Cerebellar cortex (tissue), 1 donor: ENCODE data around the gene FBXO36.
A peak's percentile ranks its signal among the peaks of the same experiment; 100 is the strongest.
"Not testable (repeated sequence)": the region's sequence is repeated elsewhere in the genome, so short reads cannot be mapped to it uniquely, and the experiment has no call there.

Experiments used
- DNase-seq: peaks from one replicate; pipeline ENCODE4 v3.0.0-alpha.2; 2015; ENCODE audit warnings: low spot score

FBXO36 gene

DNA sequence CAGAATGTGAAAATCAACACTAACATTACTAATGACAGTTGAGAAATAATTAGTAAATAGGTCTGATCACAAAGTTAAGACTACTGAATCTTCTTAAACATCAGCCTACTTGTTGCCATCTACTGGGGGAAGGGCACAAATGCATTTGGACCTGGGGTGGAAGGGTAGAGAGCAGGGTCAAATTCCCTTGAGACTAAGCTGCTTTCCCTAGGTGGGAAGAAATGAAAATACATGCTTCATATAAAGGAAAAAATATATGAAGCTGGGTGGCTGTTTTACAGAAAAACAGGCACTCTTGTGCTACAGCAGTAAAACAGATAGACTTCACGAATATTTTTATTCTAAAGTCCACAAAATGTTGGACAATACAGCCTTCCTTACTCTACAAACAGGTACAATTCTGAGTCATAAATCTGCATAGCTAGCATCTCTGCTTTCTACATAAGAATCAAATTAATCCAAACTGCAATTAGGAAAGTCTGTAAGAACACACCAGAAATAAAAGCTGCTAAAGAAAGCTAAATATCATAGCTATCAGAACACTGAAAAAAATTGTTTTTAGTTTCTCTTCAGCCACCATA lies 11.4 kb upstream of the FBXO36 start:
- DNase-seq, result peak; percentile 20

DNA sequence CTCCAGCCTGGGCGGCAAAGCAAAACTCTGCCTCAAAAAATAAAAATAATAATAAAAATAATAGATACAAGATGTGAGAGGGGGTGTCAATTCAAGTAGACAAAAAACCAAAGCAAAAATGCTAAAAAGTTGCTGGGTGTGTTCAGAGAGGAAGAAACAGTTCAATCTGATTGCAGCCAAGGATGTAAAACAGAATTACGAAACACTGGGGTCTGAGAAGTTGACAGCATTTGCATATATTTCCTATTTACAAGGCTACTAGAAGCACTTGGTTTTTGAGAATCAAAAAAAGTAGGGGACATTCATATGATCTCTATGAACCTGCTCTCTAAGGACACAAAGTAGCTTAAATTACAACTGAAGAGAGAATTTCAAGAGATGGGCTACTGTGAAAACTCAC lies 8.1 kb upstream of the FBXO36 start:
- no peak for DNase-seq

DNA sequence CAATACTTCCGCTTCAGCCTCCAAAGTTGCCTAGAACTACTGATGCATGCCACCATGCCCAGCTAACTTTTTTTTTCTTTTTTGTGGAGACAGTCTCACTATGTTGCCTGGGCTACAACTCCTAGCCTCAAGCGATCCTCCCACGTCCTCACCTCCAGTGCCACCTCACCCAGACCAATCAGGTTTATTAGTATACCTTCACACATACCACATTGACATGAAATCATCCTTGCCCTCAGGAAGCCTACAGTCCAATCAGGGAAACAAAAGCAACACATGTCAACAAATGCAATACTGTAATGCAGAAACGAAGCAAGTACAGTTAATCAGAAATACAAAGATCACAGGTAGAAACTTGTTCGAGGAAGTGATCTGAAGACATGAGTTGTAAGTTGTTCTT lies 4.5 kb upstream of the FBXO36 start:
- no peak for DNase-seq

DNA sequence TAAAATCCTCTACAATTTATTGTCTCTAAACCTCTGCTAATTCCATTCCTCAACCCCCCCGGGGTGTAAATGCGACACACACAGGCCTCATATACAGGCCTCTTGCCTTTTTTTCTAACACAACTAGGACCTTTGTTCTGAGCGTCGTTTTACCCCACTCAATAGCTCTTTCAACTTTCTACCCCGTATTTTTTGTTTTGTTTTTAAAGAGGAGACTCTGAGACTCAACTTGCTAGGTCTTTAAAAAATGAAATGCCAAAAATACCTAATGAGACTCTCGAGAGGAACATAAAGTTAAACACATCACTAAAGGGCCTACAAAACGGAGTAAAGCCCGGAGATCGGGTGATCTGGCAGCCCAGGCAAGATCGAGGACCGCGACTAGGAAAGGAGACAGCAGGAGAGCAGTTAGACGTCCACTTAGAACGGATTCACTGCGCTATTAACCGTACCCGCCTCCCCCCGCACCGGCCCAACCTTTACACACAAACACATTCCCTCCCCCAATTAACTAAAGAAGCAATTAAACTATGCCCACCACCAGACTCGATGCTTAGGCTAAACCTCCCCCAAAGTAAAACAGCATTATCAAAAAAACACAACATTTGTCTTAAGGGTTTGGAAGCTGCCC lies 2.2 kb upstream of the FBXO36 start:
- DNase-seq, result peak; percentile 24

DNA sequence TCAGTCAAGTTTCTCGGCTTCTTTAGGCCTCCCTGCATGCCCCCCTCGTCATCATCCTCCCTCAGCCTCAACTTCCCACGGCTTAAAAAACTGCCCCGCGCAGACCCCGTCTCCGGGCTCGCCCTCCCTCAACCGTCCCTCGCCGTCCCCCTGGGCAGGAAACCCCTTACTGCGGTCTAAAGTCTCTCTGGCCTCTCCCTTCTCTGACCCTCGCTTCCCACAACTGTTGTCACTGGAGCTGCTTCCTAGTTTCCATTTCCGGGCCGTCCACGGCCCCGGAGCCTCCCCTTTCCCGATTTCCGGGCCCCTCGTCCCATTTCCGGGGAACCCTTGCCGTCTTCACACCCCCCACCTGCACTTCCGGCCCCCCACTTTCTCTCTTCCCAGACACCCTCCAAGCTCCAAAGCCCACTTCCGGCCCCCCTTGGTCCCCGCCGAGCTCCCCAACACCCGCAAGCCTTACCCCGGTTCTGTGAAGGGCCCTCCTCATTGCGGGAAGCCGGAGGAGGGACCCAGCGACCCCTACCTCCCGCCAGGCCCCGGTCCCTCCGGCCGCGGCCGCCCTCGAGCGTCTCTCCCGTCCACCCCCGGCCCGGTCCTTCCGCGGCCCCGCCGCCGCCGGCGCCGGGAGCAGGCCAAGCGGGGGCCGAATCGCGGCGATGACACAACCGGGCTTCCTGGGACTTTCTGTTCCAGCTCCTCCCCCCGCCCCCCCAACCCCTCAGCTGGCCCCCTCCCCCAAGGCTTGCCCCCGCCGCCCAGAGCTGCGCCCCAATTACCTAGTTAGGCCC lies 1.0 kb upstream of the FBXO36 start:
- DNase-seq, result peak; percentile 66

DNA sequence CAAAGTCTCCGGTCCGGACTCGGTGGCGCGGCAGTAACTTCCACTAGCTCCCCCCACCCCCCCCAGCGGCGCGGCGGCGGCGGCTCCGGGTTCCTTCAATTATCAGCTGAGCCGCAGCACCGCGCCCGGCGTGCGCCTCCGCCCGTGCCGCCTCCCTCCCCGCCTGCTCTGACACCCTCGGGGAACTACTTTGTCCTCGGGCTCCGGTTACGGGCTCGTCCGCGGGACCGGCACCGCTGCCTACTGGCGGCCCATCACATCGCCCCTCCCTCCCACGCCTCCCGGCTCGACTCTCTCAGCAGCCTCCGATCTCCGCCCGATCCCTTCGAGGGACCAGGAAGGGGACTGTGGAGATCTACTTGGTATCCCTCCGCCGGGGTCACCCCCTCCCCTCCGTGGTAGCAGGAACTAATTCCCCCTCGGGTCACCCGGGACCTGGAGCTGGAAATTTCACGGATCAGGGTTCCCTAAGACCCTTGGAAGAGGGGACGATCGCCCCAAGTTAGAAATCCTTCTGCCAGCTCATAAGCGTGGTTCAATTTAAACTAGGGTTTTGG lies 333 bp upstream of the FBXO36 start, which contains the start of gene TRIP12:
Gene TRIP12 (minus strand): TSS at position 118 of the 557 bp plus-strand sequence. CDS start 41,930 bp downstream, outside the sequence.
- DNase-seq, result peak; percentile 92

DNA sequence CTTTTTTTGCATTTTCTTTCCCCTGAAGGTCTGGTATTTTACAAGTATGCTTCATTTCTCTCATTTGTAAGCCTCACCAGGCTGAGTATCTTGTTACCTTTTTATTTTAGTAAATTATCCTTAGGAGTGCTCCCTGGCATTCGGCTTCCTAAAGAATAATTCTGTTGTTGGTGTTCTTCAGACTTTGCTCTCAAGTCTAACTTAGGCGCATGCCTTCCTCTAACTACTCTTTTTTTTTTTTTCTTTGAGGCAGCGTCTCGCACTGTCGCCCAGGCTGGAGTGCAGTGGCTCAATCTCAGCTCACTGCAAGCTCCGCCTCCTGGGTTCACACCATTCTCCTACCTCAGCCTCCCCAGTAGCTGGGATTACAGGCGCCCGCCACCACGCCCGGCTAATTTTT lies 2.2 kb downstream of the FBXO36 start:
- DNase-seq, result not testable (repeated sequence)

DNA sequence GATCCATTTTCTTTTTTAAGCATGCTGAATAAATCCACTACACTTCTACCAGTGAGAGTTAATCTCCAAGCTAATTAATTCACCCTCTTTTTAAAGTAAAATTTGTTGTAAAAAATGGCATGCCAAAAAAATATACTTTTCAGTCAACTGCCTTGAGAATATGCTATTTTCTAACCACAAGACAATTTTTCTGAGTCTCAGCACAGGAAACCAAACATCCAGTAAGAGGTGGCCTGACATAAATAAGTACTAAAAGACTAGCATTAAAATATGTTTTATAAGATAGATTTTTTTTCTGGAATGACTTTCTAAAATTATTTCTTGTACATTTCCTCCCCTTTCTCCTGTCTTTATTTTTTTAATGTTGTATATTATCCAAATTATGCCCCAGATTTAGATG lies 2.9 kb downstream of the FBXO36 start:
- no peak for DNase-seq

DNA sequence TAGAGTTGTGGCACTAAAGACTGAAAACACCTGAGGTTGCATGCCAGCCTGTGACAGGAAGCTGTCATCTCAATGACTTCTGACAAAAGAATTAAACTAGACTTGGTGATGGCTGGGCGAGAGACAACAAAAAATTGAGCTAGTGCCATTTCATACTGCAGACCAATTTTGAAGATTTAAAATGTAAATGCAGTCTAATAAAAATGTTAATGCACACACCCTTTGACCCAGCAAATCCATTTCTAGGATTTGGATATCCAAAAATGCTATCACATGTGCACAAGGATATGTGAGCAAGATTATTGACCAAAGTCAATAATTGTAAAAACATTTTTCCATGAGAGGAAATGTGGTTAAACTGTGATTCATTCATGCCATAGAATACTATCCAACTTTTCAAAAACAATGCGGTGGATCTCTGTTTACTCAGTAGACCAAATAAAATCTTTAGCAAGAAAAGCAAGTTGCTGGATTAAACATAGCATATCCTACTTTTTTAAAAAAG lies 5.6 kb downstream of the FBXO36 start:
- no peak for DNase-seq

DNA sequence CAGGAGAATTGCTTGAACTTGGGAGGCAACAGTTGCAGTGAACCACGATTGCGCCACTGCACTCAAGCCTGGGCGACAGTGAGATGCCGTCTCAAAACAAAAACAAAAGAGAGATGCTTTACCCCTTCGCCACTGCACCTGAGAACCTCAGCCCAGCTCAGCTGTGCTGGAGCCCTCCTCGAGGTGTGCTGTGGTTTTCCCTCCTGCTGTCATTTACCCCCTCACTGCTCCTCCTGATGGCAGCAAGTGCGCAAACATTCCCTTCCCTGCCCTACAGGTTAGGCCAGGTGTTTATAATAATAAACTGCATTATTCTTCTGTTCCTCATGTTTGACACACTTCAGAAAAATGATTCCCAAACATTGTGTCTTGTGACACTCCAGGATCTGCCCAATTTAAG lies 8.4 kb downstream of the FBXO36 start:
- no peak for DNase-seq

DNA sequence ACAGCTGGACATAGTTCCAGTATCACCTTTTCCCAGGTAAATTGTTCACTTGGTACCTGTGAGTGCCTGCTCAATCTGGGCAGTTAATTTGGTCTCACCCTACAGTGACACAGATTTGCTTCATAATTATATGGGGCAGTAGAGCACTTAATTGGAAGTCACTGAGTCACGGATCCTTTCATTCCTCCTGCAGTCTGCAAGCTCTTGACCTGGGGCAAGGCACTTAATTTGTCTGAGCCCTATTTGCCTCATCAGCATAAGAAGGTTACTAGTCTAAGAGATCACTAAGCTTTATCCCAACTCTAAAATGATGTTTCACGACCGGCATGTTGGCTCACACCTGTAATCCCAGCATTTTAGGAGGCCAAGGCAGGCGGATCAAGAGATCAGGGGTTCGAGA lies 8.9 kb downstream of the FBXO36 start:
- no peak for DNase-seq

DNA sequence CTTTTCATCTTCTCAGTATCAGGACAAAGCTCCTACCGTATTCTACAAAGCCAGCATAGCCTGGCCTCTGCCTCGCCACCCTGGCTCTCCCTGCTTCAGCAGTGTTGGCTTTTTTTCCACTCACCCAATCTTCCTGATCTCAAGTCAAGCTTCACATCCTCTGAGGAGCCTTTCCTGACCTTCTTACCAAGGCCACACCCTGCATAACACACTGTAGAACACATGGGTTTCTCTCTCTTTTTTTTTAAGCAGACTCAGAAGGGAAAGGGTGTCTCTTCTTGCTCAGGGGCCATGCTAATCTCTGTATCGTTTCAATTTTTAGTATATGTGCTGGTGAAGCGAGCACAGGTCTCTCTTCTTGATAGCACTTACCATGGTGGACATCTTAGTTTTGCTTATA lies 15.2 kb downstream of the FBXO36 start:
- no peak for DNase-seq

DNA sequence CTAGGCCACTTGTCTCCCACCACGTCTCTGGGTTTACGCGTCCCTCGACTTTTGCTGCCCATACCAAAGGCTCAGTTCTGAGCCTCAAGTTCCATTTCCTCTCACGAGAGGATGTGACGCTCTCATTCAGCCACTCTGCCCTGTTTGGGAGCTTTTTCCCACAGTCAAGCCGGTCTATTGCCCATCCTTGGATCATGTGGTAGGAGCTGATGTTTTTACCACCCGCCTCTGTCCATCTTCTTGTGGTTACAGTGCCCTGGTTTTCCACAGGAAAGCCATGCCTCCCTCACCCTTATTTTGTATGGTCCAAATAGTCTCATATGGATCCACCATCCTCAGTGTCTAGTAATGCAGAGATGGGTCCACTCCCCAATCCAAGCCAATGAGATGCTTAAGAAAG lies 20.4 kb downstream of the FBXO36 start:
- no peak for DNase-seq

DNA sequence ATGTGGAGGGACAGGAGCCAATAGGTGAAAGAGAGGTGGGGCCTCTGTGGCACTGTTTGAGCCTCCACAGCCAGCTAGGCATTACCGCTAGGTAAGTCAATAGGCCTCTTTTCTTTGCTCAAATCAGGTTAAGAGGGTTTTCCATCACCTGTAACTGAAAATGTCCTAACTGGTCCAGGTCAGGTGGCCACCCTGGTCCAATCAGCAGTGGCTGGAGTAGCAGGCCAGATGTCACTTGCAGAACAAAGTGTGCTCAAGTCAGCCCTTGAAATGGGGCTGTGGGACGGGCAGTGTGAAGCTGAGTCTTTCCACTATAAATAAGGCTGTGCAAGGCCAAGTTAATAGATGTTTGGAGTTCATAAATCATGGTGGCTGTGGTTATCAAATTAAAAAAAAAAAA lies 20.9 kb downstream of the FBXO36 start:
- no peak for DNase-seq

DNA sequence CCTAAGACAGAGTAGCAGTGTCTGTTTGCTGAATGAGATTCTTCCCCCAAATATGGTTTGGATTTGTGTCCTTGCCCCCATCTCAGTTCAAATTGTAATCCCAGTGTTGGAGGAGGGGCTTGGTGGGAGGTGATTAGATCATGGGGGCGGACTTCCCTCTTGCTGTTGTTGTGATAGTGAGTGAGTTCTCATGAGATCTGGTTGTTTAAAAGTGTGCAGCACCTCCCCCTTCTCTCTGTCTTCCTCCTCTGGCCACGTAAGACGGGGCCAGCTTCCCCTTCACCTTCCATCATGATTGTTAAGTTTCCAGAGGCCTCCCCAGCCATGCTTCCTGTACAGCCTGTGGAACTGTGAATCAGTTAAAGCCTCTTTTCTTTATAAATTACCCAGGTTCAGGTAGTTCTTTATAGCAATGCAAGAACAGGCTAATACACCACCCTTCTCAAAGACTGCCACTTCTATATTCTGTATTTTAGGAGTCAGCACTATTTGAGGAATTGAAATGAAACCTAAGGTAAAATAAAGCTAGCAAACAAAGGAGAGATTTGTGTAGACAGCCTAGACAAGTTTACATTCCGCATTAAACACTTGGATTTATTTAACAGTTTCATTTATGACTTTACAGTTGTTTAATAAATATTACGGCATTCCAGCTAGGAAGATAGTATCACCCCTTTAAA lies 21.6 kb downstream of the FBXO36 start:
- no peak for DNase-seq

DNA sequence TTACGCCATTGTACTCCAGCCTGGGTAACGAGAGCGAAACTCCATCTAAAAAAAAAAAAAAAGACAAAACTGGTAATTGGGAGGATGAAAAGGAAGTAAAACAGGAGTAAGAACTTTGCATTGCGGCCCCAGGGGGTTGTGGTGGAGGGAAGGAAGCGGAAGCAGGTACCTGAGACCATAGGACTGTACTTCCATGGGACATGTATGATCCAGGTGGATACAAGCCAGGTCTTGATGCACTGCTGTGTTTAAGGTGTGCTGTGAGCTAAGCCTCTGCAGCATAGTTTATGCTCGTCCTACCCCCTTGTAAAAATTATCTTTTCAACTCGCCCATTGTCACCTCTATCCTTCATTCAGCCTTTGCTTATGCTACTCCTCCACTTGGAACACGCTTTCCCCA lies 23.7 kb downstream of the FBXO36 start:
- DNase-seq, result no peak

DNA sequence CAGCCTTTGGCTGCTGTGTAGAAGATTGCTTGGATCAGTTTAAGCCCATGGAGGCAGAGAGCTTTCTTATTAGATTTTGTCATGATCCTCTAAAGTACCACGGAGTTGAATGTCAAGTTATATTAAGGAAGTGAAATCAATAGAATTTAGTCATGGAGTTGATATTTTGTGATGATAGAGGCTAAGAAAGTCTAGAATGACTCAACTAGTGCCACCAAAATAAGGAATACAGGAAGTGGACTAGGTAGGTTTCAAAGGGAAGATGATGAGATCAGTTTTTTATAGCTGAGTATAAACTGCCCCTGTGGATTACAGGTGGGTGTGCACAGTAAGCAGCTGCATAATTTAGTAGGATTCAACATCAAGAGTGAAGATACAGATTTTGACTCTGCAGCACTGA lies 25.2 kb downstream of the FBXO36 start:
- DNase-seq, result no peak

DNA sequence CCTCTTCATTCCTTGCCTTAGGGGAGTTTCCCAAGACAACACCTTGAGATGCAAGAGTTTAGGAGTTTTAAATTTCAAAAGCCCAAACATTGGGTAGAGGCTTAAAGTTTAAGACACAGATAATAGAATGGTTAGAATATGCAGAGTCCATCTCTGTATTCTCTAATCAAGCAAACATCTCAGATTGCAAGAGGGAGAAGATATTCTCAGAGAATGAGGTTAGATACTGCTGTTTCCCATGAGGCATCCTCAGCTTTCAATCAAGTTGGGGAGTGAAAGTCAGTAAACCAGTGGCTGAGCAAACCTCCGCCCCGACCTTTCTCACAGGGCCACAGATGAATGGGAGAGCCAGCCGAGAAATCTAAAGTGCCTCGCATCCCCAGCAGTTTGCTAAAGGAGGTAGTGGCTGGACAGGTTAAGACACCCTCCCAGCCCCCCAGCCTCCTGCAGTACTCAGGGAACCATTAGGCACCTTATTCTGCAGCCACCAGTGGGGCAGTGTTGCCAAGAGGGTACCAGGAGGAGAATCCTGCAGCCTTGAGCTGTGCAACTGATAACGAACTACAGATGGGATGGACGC lies 30.0 kb downstream of the FBXO36 start:
- DNase-seq, result no peak

DNA sequence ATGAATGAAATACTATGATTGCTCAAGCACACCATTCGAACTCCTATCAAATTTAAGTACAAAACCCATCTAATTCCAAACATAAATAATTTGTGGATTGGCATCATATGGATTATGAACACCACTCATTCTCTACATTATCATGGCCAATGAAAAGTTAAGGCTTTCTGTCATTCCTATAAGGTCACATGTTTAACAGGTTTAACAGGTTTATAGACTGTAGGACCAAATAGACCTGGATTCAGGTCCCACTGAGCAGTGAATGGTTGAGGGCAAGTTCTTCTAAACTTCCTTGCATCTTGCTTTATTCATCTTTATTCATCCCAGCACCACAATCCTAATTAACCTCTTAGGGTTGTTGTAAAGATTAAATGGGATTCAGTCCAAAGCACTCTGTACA lies 33.4 kb downstream of the FBXO36 start:
- no peak for DNase-seq

DNA sequence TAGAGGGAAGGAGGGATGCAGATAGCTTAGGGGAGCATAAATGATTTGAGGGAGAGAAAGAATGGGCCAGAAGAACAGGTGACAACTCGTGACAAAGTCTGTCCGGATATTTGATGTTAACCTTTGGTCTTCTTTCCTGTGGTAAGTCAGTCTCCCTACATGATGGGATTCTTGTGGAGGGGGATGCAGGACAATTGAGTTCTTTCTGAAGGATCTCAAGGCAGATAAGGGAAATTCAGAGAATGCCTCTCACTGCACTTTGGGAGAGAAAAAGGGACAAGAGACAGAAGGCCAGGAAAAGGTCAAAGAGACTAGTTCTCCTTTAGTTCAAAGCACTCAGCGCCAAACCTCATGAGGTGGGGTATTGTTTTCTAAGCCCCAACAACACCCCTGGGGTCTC lies 34.2 kb downstream of the FBXO36 start:
- no peak for DNase-seq

DNA sequence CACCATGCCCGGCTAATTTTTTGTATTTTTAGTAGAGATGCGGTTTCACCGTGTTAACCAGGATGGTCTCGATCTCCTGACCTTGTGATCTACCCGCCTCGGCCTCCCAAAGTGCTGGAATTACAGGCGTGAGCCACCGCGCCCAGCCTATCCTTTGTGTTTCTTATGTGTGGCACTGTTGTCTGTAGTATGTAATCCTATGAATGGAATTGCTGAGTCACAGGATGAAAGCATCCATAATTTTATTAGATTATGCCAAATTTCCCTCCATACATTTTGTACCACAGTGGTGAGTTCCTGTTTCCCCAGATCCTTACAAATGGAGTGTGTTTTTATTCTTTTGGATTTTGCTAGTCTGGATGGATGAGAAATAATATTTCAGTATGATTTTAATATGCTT lies 41.3 kb downstream of the FBXO36 start:
- DNase-seq, result not testable (repeated sequence)

DNA sequence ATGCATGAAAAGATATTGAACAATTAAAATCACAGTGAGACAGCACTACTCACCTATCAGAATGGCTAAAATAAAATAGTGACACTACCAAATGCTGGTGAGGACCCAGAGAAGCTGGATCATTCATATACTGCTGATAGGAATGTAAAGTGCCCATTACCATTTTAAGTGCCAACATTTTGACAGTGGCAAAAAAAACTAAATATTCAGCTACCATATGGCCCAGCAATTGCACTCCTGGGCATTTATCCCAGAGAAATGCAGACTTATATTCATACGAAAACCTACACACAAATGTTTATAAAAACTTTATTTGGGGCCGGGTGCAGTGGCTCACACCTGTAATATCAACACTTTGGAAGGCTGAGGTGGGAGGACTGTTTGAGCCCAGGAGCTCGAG lies 47.6 kb downstream of the FBXO36 start:
- no peak for DNase-seq
